ENCODE results near the gene FAM170A. TPM values are rescaled to one million over a fixed set of nuclear protein-coding genes. Genes with fewer than 3 reads are reported as not detected.

FAM170A gene
- total RNA-seq, 6 experiments from 2014 or later, result not detected

- Mint-ChIP-seq H3K4me1 (ENCODE audit: low read depth) (no peaks in the 10 kb centered on the region), H3K36me3 (ENCODE audit: low read depth) (no peaks in the 10 kb centered on the region)
Measured at GRCh38 chr5:119613937-119614336, 15.4 kb upstream of the FAM170A start.

GRCh38 chr5:119614838-119615237 lies 14.5 kb upstream of the FAM170A start:
- H3K36me3 Mint-ChIP-seq (ENCODE audit: low read depth), result no peaks in the 10 kb centered on the region
- peaks cover 4% of the 10 kb centered on the region; the same call in 1 of the 2 replicates for H3K9me3 Mint-ChIP-seq
- DNase-seq, result no peak
- TF ChIP-seq CTCF (IDR thresholded peaks at IDR 0.05), result no peak
- no peak overlapping the region for H3K27ac Mint-ChIP-seq
- no peak overlapping the region for H3K4me3 Mint-ChIP-seq
- no peaks in the 10 kb centered on the region; the same call in 1 of the 2 replicates for H3K27me3 Mint-ChIP-seq (ENCODE audit: insufficient read depth)
- no peaks in the 10 kb centered on the region for H3K4me1 Mint-ChIP-seq (ENCODE audit: low read depth)

More at GRCh38 chr5:119613937-119614336, 15.4 kb upstream of the FAM170A start:
- H3K9me3 Mint-ChIP-seq, result peaks cover 4% of the 10 kb centered on the region; the same call in 1 of the 2 replicates
- no peak overlapping the region for H3K4me3 Mint-ChIP-seq
- H3K27ac Mint-ChIP-seq, result no peak overlapping the region
- DNase-seq, result no peak
- H3K27me3 Mint-ChIP-seq (ENCODE audit: insufficient read depth), result peaks cover 1% of the 10 kb centered on the region; the same call in 1 of the 2 replicates
- TF ChIP-seq CTCF (IDR thresholded peaks at IDR 0.05), result no peak

GRCh38 chr5:119626086-119626485 lies 3.3 kb upstream of the FAM170A start:
- no peaks in the 10 kb centered on the region for H3K36me3 Mint-ChIP-seq (ENCODE audit: low read depth)
- no peak for TF ChIP-seq CTCF (IDR thresholded peaks at IDR 0.05)
- H3K27ac Mint-ChIP-seq, result no peak overlapping the region
- H3K9me3 Mint-ChIP-seq, result peaks cover 19% of the 10 kb centered on the region
- no peak overlapping the region for H3K4me3 Mint-ChIP-seq
- no peak for DNase-seq
- H3K4me1 Mint-ChIP-seq (ENCODE audit: low read depth), result no peaks in the 10 kb centered on the region; the same call in 1 of the 2 replicates
- no peaks in the 10 kb centered on the region for H3K27me3 Mint-ChIP-seq (ENCODE audit: insufficient read depth)

GRCh38 chr5:119630752-119631440 lies 1.5 kb downstream of the FAM170A start:
- TF ChIP-seq CTCF (IDR thresholded peaks at IDR 0.05), result no peak
- Mint-ChIP-seq H3K36me3 (ENCODE audit: low read depth) (no peaks in the 10 kb centered on the region), H3K4me3 (peak overlapping the region; percentile 63; the same call in 1 of the 2 replicates), H3K4me1 (ENCODE audit: low read depth) (no peaks in the 10 kb centered on the region; the same call in 1 of the 2 replicates), H3K27ac (no peak overlapping the region), H3K9me3 (peaks cover 9% of the 10 kb centered on the region), H3K27me3 (ENCODE audit: insufficient read depth) (peaks cover 1% of the 10 kb centered on the region)
- DNase-seq, result no peak

GRCh38 chr5:119631660-119632059 lies 2.3 kb downstream of the FAM170A start:
- Mint-ChIP-seq H3K4me3 (no peak overlapping the region), H3K27ac (no peak overlapping the region), H3K4me1 (ENCODE audit: low read depth) (no peaks in the 10 kb centered on the region; the same call in 1 of the 2 replicates), H3K36me3 (ENCODE audit: low read depth) (no peaks in the 10 kb centered on the region), H3K27me3 (ENCODE audit: insufficient read depth) (peaks cover 1% of the 10 kb centered on the region), H3K9me3 (peaks cover 9% of the 10 kb centered on the region)
- no peak for DNase-seq
- no peak for TF ChIP-seq CTCF (IDR thresholded peaks at IDR 0.05)
